Activated T-cell treated with anti-CD3 and anti-CD28 coated beads, Interleukin-2, amount 50 U/mL, for 1 hour (primary cell): ENCODE data around the gene TNFAIP2.

Experiments
- DNase-seq: peaks from one replicate; pipeline ENCODE4 v3.0.0-alpha.2; 2020

The TNFAIP2 gene

DNA sequence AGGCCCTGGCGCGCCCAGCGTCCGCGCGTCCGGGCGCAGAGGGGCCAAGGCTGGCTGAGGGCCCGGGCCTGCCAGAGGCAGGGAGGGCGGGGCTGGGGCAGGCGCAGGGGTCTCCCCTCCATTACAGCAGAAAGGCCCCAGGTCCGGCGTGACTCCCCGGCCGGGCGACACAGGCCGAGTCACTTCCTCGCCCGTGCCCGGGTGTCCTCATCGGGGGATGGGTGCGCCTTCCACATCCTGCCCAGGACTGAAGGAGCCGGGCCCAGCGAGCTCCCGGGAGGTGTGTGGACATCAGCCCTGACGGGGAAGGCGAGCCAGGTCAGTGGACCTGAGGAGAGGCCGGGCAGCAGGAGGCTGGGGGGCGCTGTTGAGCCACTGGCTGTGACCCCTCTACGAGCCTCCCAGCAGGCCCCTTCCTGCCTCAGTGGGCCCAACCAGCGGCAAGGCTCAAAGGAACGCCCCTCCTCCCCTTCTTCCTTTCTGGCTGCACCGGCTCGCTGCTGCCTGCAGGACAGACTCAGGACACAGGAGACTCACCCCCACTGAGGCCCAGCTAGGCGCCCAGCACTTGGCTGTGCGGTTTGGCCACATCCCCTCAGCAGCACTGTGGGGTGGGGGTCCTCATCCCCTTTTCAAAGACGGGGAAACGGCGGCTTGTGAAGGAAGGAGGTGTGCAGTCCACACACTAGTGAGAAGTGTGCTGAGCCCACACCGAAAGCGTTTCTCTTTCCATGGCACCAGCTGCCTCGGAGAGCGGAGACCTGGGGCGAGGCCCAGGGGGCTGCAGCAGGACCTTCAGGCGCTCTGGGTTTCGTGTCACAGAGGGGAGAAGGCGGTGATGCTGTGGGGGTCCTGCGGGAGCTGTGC is 606 bp downstream of the TNFAIP2 start:
- DNase-seq: no peak

DNA sequence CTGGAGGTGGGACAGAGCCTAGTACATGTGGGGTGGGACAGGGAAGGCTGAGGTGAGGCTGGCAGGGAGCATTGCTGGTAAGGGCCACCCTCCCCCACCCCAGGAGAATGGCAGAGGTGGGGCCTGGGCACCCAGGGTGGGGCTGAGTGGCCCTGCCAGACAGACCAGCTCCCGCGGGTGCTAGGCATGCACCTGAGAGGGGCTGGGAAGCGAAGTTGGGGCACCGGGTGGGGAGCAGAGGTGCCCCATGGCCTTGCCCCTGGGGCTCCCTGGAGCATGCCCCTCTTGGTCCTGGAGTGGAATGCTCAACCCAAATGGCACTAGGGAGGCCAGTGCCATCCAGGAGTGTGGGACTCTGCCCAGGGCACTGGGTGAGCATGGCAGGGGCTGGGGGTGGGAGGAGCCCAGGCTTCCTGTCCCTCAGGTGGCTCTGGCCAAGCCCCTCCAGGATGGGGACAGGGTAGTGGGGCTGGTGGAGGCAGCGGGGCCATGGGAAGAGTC is 1.3 kb downstream of the TNFAIP2 start:
- DNase-seq: no peak

DNA sequence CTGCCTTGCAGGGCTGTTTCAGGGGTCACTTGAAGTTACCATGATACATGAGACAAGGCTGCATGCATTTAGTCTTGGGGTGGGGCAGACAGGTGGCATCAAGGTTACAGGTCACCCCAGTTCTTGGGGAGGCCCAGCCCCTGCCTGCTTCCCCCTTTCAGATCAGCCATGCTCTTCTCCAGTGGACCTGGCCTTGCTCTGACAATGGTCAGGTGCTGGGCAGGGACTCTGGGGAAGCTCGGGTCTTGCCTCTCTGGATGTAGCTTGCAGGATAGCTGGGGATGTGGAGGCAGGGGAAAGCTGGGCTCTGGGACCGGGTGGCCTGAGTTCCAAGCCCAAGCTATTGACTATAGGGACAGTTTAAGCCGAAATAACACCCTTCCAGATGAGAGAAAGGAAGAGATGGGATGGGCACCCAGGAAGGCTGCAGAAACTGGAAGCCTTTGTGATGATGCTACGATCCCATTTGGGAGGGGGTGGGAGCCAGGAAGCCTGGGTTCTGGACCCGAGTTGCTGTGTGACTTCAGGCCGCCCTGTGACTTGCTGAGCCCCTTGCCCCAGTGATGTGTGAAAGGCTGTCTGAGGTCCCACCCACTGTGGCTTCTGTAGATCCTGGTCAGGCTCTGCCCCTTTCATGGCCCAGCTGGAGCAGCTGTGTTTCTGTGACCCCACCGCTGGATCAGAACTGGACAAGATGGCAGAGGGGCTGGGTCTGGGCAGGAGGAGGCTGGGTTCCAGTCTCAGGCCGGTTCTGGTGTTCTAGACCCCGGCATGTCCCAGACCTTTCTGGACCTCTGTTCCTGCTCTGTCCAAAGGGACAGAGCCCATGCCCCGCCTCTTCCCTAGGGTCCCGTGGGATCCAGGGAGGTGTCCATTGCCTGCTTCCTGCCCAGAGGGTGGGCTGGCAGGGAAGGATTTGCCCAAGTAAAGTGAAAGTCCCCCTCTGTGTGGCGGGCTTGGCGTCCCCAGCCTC is 2.1 kb downstream of the TNFAIP2 start:
- no peak for DNase-seq

DNA sequence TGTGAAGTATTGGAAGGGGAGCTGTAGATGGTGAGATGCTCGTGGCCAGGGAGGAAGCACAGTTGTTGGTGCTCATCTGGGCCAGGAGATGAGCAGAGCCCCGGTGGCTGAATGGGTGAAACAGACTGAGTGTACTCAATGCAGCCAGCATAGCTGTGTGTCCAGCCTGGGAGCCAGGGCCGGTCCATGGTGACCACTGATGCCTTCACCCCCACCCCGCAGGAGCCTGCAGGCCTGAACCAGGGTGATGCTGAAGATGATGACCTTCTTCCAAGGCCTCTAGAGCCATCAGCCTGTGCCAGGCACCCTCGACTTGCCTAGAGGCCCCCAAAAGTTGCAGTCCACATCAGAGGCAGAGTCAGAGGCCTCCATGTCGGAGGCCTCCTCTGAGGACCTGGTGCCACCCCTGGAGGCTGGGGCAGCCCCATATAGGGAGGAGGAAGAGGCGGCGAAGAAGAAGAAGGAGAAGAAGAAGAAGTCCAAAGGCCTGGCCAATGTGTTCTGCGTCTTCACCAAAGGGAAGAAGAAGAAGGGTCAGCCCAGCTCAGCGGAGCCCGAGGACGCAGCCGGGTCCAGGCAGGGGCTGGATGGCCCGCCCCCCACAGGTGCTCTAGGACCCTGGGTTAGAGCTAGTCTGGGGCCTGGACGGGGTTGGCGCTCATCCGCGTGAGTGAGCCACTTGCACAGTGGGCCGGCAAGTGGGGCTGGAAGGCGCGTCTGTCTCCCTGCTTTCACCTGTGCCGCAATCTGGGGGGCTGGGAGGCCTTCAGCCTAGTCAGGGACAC is 3.0 kb downstream of the TNFAIP2 start:
- DNase-seq: no peak

DNA sequence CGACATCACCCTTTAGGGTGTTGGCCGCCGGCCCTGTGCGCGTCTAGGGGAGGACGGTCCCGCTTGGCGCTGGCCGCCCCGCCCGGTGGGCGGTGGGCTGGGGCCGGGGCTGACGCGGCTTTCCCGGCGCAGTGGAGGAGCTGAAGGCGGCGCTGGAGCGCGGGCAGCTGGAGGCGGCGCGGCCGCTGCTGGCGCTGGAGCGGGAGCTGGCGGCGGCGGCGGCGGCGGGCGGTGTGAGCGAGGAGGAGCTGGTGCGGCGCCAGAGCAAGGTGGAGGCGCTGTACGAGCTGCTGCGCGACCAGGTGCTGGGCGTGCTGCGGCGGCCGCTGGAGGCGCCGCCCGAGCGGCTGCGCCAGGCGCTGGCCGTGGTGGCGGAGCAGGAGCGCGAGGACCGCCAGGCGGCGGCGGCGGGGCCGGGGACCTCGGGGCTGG is 3.6 kb downstream of the TNFAIP2 start:
- DNase-seq: no peak

DNA sequence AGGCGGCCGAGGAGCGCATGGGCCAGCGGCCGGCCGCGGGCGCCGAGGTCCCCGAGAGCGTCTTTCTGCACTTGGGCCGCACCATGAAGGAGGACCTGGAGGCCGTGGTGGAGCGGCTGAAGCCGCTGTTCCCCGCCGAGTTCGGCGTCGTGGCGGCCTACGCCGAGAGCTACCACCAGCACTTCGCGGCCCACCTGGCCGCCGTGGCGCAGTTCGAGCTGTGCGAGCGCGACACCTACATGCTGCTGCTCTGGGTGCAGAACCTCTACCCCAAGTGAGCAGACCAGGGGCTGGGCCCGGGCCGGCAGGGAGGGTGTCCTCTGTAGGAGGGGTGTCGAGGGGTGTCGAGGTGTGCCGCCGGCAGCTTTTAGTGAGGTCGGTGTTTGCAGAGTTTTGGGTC is 4.1 kb downstream of the TNFAIP2 start:
- DNase-seq: no peak

DNA sequence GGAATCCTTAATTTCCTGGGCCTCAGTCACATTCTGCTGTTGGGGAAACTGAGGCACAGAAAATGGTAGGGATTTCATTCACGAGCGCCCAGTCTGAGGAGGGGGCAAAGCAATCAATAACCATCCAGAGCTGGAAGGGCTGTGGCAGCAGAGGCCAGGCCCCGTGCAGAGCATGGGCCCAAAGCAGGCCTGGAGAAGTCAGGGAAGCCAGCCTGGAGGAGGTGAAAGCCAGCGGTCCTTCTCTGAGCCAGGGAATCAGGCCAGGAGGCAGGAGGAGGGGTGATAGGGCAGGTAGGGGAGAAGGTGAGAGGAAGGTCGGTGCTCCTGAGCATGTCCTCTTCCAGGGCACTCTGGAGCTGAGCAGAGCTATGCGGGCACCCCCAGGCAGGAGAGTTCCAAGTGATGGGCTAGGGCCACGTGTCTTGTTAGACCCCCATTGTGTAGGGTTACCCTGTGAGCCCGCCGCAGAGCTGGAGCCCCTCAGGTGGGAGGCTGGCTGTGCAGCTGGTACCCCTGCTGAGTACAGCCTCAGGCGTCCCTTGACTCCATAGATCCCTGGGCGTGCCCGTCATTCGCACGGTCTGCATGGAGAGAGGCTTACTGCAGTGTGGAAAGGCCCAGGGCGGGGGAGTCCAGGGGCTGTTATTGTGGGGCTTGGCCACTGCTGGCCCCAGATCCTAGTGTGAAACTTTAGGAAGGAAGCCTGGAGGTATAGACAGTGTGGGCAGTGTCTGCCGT is 4.8 kb downstream of the TNFAIP2 start:
- no peak for DNase-seq

DNA sequence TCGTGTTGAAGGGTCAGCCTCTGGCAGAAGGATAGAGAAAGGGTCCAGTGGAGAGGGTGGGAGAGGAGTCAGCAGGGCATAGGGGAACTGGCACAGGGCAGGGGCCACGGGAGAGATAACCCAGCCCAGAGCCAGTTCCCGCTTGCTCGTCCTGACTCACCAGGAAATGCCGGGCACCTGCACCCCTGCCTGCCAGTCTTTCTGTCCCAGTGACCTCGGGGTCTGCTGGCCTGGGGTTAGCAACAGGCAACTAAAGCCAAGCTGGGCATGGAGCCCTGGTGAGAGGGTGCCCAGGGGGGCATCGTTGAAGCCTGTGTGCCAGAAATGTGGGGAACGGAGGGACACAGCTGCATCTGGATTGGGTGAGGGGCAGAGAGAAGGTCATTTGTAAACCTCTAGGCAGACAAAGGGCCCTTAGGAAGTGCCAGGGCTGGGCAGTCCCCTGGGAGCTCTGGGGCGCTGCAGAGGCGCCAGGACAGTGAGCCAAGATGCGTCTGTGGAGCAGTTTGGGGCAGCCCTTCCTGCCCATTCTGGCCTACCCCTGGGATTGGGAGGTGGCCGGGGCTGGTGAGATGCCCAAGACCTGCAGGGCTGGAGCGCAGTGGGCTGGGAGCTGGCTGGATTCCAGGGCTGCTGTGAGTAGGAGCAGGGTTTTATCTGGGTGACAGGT is 5.5 kb downstream of the TNFAIP2 start:
- DNase-seq: no peak

DNA sequence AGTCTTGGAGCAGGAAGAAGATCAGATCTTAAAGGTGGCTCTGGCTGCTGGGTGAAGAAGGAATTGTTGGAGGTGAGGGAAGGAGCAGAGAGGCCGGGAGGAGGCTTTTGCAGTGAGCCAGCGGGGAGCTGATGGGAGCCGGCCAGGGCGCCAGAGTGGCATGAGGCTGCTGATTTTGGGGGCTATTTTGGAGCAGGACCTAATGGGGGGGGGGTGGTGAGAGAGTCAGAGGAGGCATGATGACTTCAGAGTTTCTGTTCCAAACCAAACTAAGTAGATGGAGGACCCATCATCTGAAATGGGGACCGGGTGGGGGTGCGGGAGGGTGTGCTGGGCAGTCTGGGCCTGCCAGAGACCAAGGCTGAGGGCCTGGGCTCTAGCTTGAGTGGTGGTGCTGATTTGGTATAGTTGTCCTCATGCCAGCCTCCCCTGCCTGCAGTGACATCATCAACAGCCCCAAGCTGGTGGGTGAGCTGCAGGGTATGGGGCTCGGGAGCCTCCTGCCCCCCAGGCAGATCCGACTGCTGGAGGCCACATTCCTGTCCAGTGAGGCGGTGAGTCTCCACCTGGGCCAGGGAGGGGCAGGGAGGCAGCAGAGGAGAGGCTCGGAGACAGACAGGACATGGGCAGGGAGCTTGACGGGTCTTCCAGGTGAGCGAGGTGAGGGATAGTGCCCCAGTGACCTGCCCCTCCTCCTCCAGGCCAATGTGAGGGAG is 6.2 kb downstream of the TNFAIP2 start:
- DNase-seq: no peak

DNA sequence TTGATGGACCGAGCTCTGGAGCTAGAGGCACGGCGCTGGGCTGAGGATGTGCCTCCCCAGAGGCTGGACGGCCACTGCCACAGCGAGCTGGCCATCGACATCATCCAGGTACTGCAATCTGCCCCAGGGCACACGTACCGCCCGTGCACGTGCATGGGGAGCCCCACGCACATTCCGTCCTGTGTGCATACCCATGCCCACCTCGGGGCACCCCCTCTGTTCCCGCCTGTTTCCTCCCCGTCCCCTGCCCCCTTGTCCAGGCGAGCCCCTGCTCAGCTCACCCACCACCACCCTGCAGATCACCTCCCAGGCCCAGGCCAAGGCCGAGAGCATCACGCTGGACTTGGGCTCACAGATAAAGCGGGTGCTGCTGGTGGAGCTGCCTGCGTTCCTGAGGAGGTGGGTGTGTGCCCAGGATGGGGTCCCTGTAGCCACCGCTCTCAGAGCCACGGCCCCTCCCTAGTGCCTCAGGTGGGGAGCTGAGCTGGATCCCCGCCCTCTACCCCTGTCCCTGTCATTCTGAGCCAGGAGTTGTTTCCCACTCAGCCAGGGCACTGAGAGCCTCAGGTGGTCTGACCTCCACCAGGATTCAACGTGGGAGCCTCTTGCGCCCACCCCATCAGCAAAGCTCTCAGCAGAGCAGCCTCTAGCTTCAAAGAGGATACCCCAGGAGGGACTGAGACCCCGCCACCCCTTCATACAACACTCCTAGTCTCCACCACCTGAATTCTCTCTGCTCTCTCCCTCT is 6.9 kb downstream of the TNFAIP2 start:
- no peak for DNase-seq

DNA sequence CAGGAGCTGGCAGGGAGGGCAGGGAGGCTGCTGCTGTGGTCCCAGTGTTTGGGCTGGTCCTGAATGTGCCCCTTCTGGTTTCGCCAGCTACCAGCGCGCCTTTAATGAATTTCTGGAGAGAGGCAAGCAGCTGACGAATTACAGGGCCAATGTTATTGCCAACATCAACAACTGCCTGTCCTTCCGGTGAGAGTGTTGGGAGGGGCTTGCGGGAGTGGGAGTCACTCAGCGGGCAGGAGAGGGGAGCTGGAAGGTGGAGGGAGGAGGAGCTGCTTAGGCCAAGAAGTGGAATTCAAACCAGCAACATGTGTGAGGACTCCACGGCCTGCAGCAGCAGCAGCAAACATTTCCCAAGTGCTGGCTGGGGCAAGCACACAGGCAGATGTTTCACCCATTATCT is 7.7 kb downstream of the TNFAIP2 start:
- no peak for DNase-seq

DNA sequence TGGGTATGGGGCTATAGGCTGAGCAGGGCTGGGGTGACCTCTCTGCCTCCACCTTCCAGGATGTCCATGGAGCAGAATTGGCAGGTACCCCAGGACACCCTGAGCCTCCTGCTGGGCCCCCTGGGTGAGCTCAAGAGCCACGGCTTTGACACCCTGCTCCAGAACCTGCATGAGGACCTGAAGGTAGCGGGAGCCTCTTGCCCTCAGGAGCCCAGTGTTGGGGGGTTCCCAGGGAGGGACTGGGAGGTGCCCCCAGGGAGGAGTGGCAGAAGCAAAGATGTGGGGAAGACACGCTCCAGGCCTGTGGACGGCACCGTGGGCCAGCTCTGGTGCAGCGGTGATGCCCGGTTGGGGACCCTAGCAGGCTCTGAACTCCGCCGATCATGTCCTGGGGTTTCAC is 8.3 kb downstream of the TNFAIP2 start:
- no peak for DNase-seq

DNA sequence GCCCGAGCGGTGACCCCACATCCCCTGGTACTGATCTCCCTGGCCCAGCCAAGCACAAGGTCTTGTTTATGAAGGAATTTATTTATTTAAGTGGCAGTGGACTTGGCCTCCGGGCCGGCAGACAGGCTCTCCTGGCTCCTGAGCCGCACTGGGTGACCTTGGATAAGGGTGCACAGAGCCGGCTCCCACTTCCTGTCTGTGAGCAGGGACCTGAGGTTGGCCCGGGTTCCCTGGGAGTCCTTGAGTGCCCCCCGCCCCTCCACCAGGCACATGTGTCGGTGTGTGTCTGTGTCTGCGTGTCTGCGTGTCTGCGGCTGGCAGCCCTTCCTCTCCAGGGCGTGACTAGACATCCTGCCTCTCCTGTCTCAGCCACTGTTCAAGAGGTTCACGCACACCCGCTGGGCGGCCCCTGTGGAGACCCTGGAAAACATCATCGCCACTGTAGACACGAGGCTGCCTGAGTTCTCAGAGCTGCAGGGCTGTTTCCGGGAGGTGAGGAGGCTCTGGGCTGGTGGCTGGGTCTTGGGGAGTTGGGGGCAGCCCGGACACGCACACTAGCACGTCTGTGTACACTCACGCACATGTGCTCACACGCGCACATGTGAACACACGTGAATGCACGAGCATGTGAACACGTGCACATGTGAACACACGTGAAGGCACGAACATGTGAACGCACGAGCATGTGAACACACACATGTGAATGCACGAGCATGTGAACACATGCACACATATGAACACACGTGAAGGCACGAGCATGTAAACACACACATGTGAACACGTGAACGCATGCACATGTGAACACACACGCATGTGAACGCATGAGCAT is 9.3 kb downstream of the TNFAIP2 start:
- no peak for DNase-seq

DNA sequence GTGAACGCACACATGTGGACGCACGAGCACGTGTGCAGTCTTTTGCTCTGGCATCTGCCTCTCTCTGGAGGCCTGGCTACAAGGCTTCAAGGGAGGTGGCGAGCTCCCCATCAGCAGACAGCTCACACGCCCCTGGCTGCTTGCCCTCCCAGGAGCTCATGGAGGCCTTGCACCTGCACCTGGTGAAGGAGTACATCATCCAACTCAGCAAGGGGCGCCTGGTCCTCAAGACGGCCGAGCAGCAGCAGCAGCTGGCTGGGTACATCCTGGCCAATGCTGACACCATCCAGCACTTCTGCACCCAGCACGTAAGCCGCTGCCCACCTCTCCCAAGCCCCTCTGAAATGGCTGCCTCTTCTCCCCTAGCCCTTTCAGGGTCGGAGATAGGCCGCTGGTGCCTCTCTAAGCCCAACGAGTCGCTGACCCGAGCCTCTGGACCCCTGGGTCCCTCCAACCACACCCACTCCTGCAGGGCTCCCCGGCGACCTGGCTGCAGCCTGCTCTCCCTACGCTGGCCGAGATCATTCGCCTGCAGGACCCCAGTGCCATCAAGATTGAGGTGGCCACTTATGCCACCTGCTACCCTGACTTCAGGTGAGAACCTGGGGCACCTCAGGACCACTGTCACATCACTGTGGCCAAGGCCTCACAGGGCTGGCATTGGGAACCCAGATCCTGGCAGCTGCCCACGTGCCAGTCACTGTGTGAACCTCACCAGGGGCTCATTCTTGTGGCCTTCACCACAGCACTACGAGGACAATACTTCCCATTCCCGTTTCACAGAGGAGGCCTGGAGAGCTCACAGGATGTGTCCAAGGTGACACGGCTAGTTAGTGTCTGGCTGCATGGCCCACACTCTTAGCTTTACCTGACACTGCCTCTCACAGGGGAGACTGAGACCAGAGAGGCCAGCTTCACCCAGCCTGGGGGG is 10.2 kb downstream of the TNFAIP2 start:
- no peak for DNase-seq

DNA sequence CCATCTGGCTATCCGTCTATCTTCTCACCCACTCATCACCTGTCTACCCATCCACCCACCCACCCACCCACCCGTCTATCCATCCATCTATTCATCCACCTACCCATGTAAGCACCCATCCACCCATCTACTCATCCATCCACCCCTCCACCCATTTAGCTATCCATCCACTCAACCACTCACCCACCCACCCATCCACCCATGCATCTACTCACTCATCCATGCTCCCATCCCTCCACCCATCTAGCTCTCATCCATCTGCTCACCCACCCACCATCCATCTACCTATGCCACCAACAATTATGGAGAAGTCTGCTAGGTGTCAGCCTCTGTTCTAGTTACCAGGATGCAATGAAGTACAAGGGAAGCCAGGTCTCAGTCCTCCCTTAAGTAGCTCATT is 11.1 kb downstream of the TNFAIP2 start:
- no peak for DNase-seq

DNA sequence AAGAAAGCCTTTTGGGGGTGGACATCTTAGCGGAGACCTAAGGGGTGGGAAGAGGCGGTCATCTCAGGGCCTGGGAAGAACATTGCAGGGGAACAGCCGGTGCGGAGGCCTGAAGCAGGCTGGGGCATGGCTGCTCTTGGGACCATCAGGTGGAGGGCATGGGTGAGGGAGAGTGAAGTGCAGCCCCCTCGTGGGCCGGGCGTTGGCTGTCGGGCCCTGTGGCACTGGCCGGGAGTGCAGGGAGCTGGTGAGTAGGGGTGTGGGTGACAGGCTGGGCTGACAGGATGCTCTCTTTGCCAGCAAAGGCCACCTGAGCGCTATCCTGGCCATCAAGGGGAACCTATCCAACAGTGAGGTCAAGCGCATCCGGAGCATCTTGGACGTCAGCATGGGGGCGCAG is 11.7 kb downstream of the TNFAIP2 start:
- no peak for DNase-seq

DNA sequence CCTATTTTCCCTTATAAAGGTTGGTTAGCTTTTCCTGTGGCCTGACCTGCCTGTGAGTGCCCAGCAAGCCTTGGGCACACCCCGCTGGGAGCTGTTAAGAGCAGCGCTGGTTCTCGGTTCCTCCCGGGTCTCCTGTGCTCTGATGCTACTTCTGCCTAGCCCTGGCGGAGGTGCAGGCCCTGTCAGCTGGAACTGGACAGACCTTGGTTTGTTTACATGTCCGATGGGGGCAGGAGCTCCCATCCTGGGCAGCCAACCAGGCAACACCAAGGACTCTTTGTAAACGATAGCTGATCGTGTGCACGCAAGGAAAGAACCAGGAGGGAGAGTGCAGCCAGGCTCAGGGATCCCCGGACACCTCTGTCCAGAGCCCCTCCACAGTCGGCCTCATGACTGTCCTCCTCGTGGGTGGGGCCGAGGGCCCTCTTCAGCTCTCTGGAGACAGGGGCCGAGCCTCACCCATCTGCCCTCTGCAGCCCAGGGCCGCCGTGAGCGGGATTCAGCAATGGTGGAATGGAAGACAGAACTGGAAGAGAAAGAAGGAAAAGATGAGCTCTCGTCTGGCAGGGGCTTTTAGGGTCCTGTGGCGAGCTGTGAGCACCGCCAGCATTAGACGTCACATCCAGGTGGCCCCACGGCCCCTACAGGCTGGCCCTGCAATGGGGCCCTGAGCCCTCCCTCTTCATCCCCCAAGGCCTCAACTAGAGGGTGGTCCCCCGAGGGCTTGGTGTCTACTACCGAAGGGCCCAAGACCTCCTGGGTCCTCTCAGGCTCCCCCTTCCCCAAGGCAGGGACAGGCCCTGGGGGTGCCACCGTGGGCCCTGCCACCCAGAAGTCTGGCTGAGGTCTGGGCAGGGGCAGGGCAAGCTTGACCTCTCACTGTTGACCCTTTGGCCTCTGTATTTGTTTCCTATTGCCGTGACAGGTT is 12.3 kb downstream of the TNFAIP2 start:
- no peak for DNase-seq
